ENCODE results near the gene ACRBP.

DNA sequence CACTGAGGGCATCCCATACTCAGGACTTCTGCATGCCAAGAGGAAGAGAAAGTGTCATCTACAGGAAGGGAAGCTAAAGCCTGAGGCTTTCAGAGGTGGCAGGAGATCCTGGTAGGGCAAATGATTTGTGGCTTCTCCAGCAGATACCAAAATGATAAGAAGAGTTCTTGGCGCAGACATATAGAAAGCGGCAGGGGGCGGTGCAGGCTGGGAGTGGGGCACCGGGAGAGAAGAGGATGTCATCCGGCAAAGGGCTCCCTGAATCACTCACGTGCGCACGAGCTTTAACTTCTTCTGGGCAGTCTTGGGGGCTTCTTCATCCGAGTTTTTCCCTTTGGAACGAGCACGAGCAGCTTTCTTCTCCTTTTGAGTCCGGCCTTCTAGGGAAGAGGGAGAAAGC, 5.2 kb upstream of the ACRBP start:
- TF ChIP-seq, protein P1, sequence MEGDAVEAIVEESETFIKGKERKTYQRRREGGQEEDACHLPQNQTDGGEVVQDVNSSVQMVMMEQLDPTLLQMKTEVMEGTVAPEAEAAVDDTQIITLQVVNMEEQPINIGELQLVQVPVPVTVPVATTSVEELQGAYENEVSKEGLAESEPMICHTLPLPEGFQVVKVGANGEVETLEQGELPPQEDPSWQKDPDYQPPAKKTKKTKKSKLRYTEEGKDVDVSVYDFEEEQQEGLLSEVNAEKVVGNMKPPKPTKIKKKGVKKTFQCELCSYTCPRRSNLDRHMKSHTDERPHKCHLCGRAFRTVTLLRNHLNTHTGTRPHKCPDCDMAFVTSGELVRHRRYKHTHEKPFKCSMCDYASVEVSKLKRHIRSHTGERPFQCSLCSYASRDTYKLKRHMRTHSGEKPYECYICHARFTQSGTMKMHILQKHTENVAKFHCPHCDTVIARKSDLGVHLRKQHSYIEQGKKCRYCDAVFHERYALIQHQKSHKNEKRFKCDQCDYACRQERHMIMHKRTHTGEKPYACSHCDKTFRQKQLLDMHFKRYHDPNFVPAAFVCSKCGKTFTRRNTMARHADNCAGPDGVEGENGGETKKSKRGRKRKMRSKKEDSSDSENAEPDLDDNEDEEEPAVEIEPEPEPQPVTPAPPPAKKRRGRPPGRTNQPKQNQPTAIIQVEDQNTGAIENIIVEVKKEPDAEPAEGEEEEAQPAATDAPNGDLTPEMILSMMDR (IDR thresholded peaks at IDR 0.05 in 4 of 5, conservative IDR thresholded peaks at IDR 0.05 in 1 of 5), result no peak
- TF ChIP-seq POLR2A (IDR thresholded peaks at IDR 0.05), result no peak
